Measurements from ENCODE around the gene DOHH. TPM values are rescaled to one million over a fixed set of nuclear protein-coding genes. Genes with fewer than 3 reads are reported as not detected.

Gene DOHH
- total RNA-seq: 10 to 100 TPM in 2 of 5 donors, 1 to 10 TPM in 1, under 1 TPM in 1, not detected in 1; 0.45 to 21.7 (median 11.1) TPM
- polyA plus RNA-seq: 10 to 100 TPM; 10.7 to 14.1 (median 13.6) TPM
- long read RNA-seq, donor 1, partial matches to known transcripts: 5 of 8 reads
- long read RNA-seq, donor 1, other reads (novel, unspliced or antisense): 0 of 8 reads
- long read RNA-seq, donor 2, transcript DOHH-201 (5 exons, 2,031 nt): major isoform, 5 of 5 reads
- long read RNA-seq, donor 2, partial matches to known transcripts: 0 of 5 reads
- long read RNA-seq, donor 2, other reads (novel, unspliced or antisense): 0 of 5 reads
- long read RNA-seq, donor 3, partial matches to known transcripts: 0 of 3 reads
- long read RNA-seq, donor 3, other reads (novel, unspliced or antisense): 0 of 3 reads
- long read RNA-seq, donor 4, partial matches to known transcripts: 0 of 1 reads
- long read RNA-seq, donor 4, other reads (novel, unspliced or antisense): 0 of 1 reads
- long read RNA-seq, donor 5, partial matches to known transcripts: 0 of 2 reads
- long read RNA-seq, donor 5, other reads (novel, unspliced or antisense): 0 of 2 reads
- long read RNA-seq, donor 6, transcript DOHH-201 (5 exons, 2,031 nt): major isoform, 10 of 10 reads
- long read RNA-seq, donor 6, partial matches to known transcripts: 0 of 10 reads
- long read RNA-seq, donor 6, other reads (novel, unspliced or antisense): 0 of 10 reads
- long read RNA-seq, donor 7, transcript DOHH-201 (5 exons, 2,031 nt): major isoform, 8 of 8 reads
- long read RNA-seq, donor 7, partial matches to known transcripts: 0 of 8 reads
- long read RNA-seq, donor 7, other reads (novel, unspliced or antisense): 0 of 8 reads
- long read RNA-seq, donor 8, transcript DOHH-201 (5 exons, 2,031 nt): major isoform, 5 of 5 reads
- long read RNA-seq, donor 8, partial matches to known transcripts: 0 of 5 reads
- long read RNA-seq, donor 8, other reads (novel, unspliced or antisense): 0 of 5 reads
- long read RNA-seq, donor 9: 0 reads
- long read RNA-seq, donor 10, partial matches to known transcripts: 0 of 3 reads
- long read RNA-seq, donor 10, other reads (novel, unspliced or antisense): 0 of 3 reads

- Histone ChIP-seq H3K27ac (peak within 1 kb of the TSS; percentile 69 to 96 (median 92)), H3K36me3 (peaks cover 7 to 25% (median 16%) of the 10 kb centered on the region in 4 donors), H3K9me3 (no peaks in the 10 kb centered on the region), H3K4me3 (peak within 1 kb of the TSS; percentile 81 to 100 (median 96)), H3K4me1 (peaks cover 20 to 34% (median 26%) of the 10 kb centered on the region in 4 donors), H3K27me3 (no peaks in the 10 kb centered on the region)
- intact Hi-C loops (cut with DNase I; ENCODE audit: low total_unique reads): no loop called here
- peak; percentile 96 to 99 for DNase-seq
- WGBS, 5 donors: 0% methylated on average over 30 to 52 of the region's 52 CpGs
- TF ChIP-seq CTCF (IDR thresholded peaks at IDR 0.05) (peak in 1 of 7 experiments; percentile 7), EP300 (IDR thresholded peaks at IDR 0.05) (no peak), POLR2A (IDR thresholded peaks at IDR 0.05) (no peak), POLR2AphosphoS5 (IDR thresholded peaks at IDR 0.05) (peak in 2 of 3 donors; percentile 70 to 82)
Measured at GRCh38 chr19:3500429-3501101, at the start of gene DOHH. Gene DOHH, minus strand, starts transcription at chr19:3500674. Its CDS starts 3,860 bp downstream, at chr19:3496814.

GRCh38 chr19:3549816-3550215 is 49.3 kb upstream of the DOHH start:
- no peaks in the 10 kb centered on the region for H3K27me3 ChIP-seq
- DNase-seq: no peak
- no peaks in the 10 kb centered on the region for H3K9me3 ChIP-seq
- WGBS, 5 donors: 83 to 92% (median 89%) methylated on average over 10 of the region's 10 CpGs
- H3K4me1 ChIP-seq: peaks cover 2 to 42% (median 16%) of the 10 kb centered on the region in 4 donors
- H3K27ac ChIP-seq: no peak overlapping the region
- TF ChIP-seq POLR2AphosphoS5 (IDR thresholded peaks at IDR 0.05) (no peak), EP300 (IDR thresholded peaks at IDR 0.05) (no peak), POLR2A (IDR thresholded peaks at IDR 0.05) (no peak), CTCF (IDR thresholded peaks at IDR 0.05) (no peak)
- H3K4me3 ChIP-seq: no peak overlapping the region
- intact Hi-C loops (cut with DNase I; ENCODE audit: low total_unique reads): loop anchor here (10.0 kb wide), 1 partner anchor 65 kb away; no protein-coding TSS in a partner anchor
- peaks cover 8 to 54% (median 50%) of the 10 kb centered on the region in 4 donors for H3K36me3 ChIP-seq

- 76 to 87% (median 80%) methylated on average over 10 to 14 of the region's 14 CpGs for WGBS, 5 donors
- Histone ChIP-seq H3K4me3 (no peak overlapping the region), H3K27ac (no peak overlapping the region), H3K36me3 (peaks cover 8 to 65% (median 61%) of the 10 kb centered on the region in 4 donors), H3K4me1 (peaks cover 8 to 40% (median 15%) of the 10 kb centered on the region in 4 donors), H3K27me3 (no peaks in the 10 kb centered on the region), H3K9me3 (no peaks in the 10 kb centered on the region)
- intact Hi-C loops (cut with DNase I; ENCODE audit: low total_unique reads): loop anchor here (10.0 kb wide), 1 partner anchor 66 kb away; no protein-coding TSS in a partner anchor
- DNase-seq: no peak
- TF ChIP-seq POLR2A (IDR thresholded peaks at IDR 0.05) (no peak), EP300 (IDR thresholded peaks at IDR 0.05) (no peak), CTCF (IDR thresholded peaks at IDR 0.05) (no peak), POLR2AphosphoS5 (IDR thresholded peaks at IDR 0.05) (no peak)
Measured at GRCh38 chr19:3548606-3549005, 48.1 kb upstream of the DOHH start.

Measured in stomach (tissue), 19 donors.